Measurements from ENCODE around the gene SUN1. TPM values are rescaled to one million over a fixed set of nuclear protein-coding genes. Genes with fewer than 3 reads are reported as not detected.

The SUN1 gene
- total and polyA plus RNA-seq, 2 of the 8 experiments (the other 6 are each of a cell fraction or from before 2014, with no cell fraction given) = 108 to 158 TPM

DNA sequence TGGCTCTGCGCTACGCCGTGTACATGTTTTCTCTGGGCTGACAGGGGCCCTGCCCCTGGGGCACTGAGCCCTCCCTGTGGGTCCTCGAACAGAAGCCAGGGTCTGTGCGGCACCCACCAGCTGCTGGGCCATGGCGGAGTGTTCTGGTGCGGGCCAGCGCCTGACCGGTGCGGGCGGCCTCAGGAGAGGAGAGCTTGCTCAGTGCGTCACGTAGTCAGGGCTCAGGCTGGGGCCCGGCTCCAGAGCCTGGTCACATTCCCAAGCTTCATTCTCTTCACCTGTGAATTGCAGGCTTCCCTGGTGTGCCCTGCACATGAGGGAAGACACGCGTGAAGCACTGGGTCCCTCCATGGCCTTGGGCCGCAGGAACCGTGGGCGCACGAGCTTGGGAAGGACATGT, 59.5 kb downstream of the SUN1 start (continued):
- TF ChIP-seq CHD7 (IDR thresholded peaks at IDR 0.05; ENCODE audit: insufficient replicate concordance, low read length) (no peak), POU5F1 (IDR thresholded peaks at IDR 0.05; ENCODE audit: low read depth, low read length) (no peak), SP1 (IDR thresholded peaks at IDR 0.05; ENCODE audit: low read depth, low read length) (no peak), CBX8 (IDR thresholded peaks at IDR 0.05; ENCODE audit: borderline replicate concordance, low read depth, low read length) (no peak), GTF2F1 (IDR thresholded peaks at IDR 0.05; ENCODE audit: borderline replicate concordance, low read depth, low read length) (no peak), CEBPB (IDR thresholded peaks at IDR 0.05; ENCODE audit: low read depth, low read length) (no peak), SRF (IDR thresholded peaks at IDR 0.05; ENCODE audit: low read depth, low read length) (no peak), CHD2 (IDR thresholded peaks at IDR 0.05; ENCODE audit: low read length) (no peak)
